PFSK-1 (cell line): ENCODE data around the gene BPHL.

Source experiments
- FOXP2 ChIP-seq: optimal IDR thresholded peaks from 2 replicates; pipeline ENCODE3; 2011; ENCODE audit warnings: borderline replicate concordance, control low read depth, inconsistent platforms; ENCODE audit not compliant: insufficient read depth; ENCODE audit errors: extremely low read length, extremely low read depth
- POLR2AphosphoS5 ChIP-seq: IDR thresholded peaks from 2 replicates; pipeline ENCODE4 v1.6.1; 2012; ENCODE audit warnings: low read depth, mild to moderate bottlenecking, control low read depth, low read length, moderate library complexity
- SIN3A ChIP-seq: IDR thresholded peaks from 2 replicates; pipeline ENCODE4 v1.6.1; 2012; ENCODE audit warnings: mild to moderate bottlenecking, low read length, moderate library complexity, borderline replicate concordance; ENCODE audit not compliant: insufficient read depth
- TAF1 ChIP-seq: IDR thresholded peaks from 2 replicates; pipeline ENCODE4 v1.6.1; 2012; ENCODE audit warnings: low read length, control low read depth, borderline replicate concordance; ENCODE audit not compliant: insufficient read depth
- TF ChIP-seq, protein P1 (sequence below), 2 experiments: IDR thresholded peaks; 2 replicates each; pipeline versions ENCODE4 v1.6.1 to v1.8.0; 2011 to 2012; ENCODE audit warnings: low read depth in 2 of 2, low read length in 2 of 2, control low read depth in 1 of 2, inconsistent platforms in 1 of 2, mild to moderate bottlenecking in 1 of 2, moderate library complexity in 1 of 2; ENCODE audit not compliant: insufficient read depth in 1 of 2

BPHL gene

GRCh38 chr6:3139090-3139903 is 20.8 kb downstream of the BPHL start:
- TF ChIP-seq SIN3A = peak; percentile 89; the same call in 1 of the 2 replicates
- TF ChIP-seq, protein P1, sequence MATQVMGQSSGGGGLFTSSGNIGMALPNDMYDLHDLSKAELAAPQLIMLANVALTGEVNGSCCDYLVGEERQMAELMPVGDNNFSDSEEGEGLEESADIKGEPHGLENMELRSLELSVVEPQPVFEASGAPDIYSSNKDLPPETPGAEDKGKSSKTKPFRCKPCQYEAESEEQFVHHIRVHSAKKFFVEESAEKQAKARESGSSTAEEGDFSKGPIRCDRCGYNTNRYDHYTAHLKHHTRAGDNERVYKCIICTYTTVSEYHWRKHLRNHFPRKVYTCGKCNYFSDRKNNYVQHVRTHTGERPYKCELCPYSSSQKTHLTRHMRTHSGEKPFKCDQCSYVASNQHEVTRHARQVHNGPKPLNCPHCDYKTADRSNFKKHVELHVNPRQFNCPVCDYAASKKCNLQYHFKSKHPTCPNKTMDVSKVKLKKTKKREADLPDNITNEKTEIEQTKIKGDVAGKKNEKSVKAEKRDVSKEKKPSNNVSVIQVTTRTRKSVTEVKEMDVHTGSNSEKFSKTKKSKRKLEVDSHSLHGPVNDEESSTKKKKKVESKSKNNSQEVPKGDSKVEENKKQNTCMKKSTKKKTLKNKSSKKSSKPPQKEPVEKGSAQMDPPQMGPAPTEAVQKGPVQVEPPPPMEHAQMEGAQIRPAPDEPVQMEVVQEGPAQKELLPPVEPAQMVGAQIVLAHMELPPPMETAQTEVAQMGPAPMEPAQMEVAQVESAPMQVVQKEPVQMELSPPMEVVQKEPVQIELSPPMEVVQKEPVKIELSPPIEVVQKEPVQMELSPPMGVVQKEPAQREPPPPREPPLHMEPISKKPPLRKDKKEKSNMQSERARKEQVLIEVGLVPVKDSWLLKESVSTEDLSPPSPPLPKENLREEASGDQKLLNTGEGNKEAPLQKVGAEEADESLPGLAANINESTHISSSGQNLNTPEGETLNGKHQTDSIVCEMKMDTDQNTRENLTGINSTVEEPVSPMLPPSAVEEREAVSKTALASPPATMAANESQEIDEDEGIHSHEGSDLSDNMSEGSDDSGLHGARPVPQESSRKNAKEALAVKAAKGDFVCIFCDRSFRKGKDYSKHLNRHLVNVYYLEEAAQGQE (IDR thresholded peaks at IDR 0.05; ENCODE audit: insufficient read depth in 1 of 2, low read depth in 2 of 2, low read length in 2 of 2) = 0 out of 4 replicates have a peak, but pooled peaks of 1 of the 2 experiments have one; percentile 16
- 0 out of 2 replicates have a peak, but pooled peaks have one; percentile 31 for TF ChIP-seq TAF1
- TF ChIP-seq FOXP2 = peak; percentile 66
- TF ChIP-seq POLR2AphosphoS5 = peak; percentile 31; the same call in 1 of the 2 replicates

DNA sequence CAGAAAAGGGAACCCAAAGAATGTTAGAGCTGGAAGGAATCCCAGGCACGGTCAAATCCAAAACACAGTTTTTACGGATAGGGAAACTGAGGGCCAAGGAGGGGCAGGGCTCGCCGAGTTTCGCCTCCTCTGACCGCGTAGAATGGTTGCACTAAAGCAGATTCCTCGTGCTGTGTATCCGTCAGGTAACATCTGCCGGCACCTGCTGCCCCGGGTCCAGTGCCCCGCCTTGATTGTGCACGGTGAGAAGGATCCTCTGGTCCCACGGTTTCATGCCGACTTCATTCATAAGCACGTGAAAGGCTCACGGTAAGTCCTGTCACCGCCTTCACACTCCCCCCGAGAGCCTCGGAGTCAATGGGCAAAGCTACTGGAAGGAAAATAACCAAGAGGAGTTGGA is 21.7 kb downstream of the BPHL start:
- TF ChIP-seq TAF1 = no peak
- no peak for TF ChIP-seq POLR2AphosphoS5
- no peak for TF ChIP-seq FOXP2
- TF ChIP-seq, protein P1 (IDR thresholded peaks at IDR 0.05; ENCODE audit: insufficient read depth in 1 of 2, low read depth in 2 of 2, low read length in 2 of 2) = no peak
- no peak for TF ChIP-seq SIN3A

DNA sequence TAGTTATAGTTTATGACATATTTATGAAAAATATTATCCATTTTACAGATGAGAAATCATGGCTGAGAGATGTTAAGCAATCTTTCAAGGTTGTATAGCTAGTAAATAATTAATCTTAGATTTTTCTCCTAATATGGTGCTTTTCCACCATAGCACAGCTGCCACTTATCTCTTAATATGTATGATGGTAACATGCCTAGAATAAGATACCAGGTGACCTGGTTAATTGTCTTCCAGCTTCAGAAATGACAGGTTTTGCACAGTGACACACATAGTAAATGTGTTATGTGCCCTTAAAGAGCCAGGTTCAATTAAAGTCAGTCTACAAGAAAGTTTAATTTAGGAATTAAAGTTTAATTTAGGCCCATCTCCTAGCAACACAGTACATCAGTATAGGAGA is 24.0 kb downstream of the BPHL start:
- TF ChIP-seq, protein P1 (IDR thresholded peaks at IDR 0.05; ENCODE audit: insufficient read depth in 1 of 2, low read depth in 2 of 2, low read length in 2 of 2) = no peak
- TF ChIP-seq TAF1 (no peak), SIN3A (no peak), FOXP2 (no peak), POLR2AphosphoS5 (no peak)

DNA sequence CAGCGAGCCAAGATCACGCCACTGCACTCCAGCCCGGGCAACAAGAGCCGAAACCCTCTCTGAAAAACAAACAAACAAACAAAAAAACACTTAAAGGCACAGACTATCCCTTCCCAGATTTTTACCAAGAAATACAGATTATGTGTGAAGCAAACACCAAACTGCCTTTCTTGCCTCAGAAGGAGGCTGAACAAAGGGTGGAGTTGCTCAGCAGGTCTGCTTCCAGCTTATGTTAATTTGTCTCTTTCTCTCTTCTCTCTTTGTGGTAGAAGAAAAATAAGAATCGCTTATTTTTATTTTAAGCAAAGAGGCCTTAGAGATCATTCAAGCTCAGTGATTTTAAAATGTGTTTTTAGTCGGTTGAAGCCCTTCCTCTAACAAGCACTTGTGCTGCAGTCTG is 24.6 kb downstream of the BPHL start:
- TF ChIP-seq FOXP2 = no peak
- no peak for TF ChIP-seq SIN3A
- TF ChIP-seq, protein P1 (IDR thresholded peaks at IDR 0.05; ENCODE audit: insufficient read depth in 1 of 2, low read depth in 2 of 2, low read length in 2 of 2) = no peak
- no peak for TF ChIP-seq POLR2AphosphoS5
- TF ChIP-seq TAF1 = no peak
